ENCODE data around the gene KLK14. TPM values are rescaled to one million over a fixed set of nuclear protein-coding genes. Genes with fewer than 3 reads are reported as not detected.
A peak's percentile ranks its signal among the peaks of the same experiment; 100 is the strongest.

The KLK14 gene
- total and polyA plus RNA-seq, 2 experiments from 2014 or later: not detected

DNA sequence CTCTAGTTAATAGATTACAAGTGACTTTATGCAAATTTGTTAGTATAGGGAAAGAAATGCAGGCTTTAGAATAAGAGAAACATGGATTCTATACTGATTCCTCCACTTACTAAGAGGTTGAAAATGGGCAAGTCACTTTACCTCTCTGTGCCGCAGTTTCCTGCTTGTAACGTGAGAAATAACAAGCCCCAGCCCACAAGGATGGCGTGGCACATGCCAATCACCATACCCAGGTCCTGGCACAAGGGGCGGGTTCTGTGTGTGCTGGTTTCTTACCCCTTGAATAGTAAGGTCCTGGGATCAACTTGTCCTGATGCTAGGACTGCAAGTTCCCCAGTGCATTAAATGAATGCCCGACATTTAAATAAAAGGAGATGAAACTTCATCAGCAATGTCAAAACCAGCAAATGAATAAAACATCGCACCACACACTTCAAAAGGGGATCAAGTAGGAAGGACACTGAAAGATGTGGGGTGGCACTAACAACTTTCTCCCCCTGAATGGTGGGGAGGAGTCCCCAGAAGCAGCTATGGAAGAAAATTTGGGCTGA lies 34.1 kb upstream of the KLK14 start:
- Histone ChIP-seq H3K9ac (no peak overlapping the region), H3F3A (ENCODE audit: insufficient read depth) (no peaks in the 10 kb centered on the region), H3K9me2 (ENCODE audit: insufficient read depth) (no peaks in the 10 kb centered on the region), H3K4me3 (no peak overlapping the region), H3K4me1 (ENCODE audit: insufficient read depth) (no peaks in the 10 kb centered on the region), H3K9me3 (ENCODE audit: low read depth) (no peaks in the 10 kb centered on the region), H4K20me1 (ENCODE audit: insufficient read depth) (no peaks in the 10 kb centered on the region), H3K79me2 (ENCODE audit: insufficient read depth) (no peaks in the 10 kb centered on the region), H3K27ac (no peak overlapping the region), H3K36me3 (ENCODE audit: low read depth) (no peaks in the 10 kb centered on the region), H3K27me3 (replicated peaks; ENCODE audit: insufficient read depth) (peaks cover 11% of the 10 kb centered on the region), H2AFZ (no peak overlapping the region), H3K4me2 (ENCODE audit: unreplicated experiment) (no peak overlapping the region)
- in situ Hi-C loops (cut with MboI): no loop called here
- DNase-seq: no peak
- TF ChIP-seq EZH2phosphoT487 (IDR thresholded peaks at IDR 0.05; ENCODE audit: insufficient read depth, low read depth): no peak
- TF ChIP-seq EZH2 (IDR thresholded peaks at IDR 0.05; ENCODE audit: insufficient read depth, poor library complexity, severe bottlenecking): no peak
- WGBS, 2 experiments (ENCODE audit: low coverage in 1 of 2, low lambda C conversion rate in 2 of 2, missing lambda C conversion rate in 2 of 2): 42 to 48% methylated on average over 6 of the region's 6 CpGs

DNA sequence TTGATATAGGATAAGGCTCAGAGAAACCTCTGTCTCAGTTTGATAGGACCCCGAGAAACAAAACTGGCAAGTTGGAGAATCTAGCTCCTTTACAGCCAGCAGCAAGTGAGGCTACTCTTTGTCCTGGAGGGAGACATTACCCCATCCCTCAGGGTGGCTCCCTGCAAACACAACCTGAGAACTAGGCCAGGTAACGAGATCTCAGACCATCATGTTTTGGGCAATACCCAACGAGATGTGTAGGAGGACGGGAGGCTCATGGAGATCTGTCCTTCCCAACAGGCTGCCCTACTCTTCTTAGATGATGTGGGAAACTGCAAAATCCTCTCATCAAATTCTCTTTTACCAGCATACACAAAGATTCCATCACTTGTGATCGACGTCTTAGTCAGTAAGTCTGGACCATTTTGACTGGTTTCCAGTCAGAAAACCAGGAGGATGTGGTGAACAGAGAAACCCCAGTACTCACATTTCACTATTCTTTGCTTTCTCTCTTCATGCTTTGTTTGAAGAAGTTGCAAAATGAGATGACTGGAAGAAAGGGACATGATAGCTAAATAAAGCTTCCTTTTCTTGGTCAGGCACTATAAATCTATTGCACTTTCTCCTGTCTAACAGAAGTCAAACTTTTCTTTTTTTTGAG lies 31.5 kb upstream of the KLK14 start:
- Histone ChIP-seq H3K4me2 (ENCODE audit: unreplicated experiment) (no peak overlapping the region), H3K4me1 (ENCODE audit: insufficient read depth) (no peaks in the 10 kb centered on the region), H3K27me3 (replicated peaks; ENCODE audit: insufficient read depth) (peaks cover 11% of the 10 kb centered on the region), H4K20me1 (ENCODE audit: insufficient read depth) (no peaks in the 10 kb centered on the region), H2AFZ (no peak overlapping the region), H3K36me3 (ENCODE audit: low read depth) (no peaks in the 10 kb centered on the region), H3K27ac (no peak overlapping the region), H3K9me2 (ENCODE audit: insufficient read depth) (no peaks in the 10 kb centered on the region), H3K9ac (no peak overlapping the region), H3F3A (ENCODE audit: insufficient read depth) (no peaks in the 10 kb centered on the region), H3K79me2 (ENCODE audit: insufficient read depth) (no peaks in the 10 kb centered on the region), H3K9me3 (ENCODE audit: low read depth) (no peaks in the 10 kb centered on the region), H3K4me3 (no peak overlapping the region)
- in situ Hi-C loops (cut with MboI): no loop called here
- 40 to 46% methylated on average over 6 of the region's 6 CpGs for WGBS, 2 experiments (ENCODE audit: low coverage in 1 of 2, low lambda C conversion rate in 2 of 2, missing lambda C conversion rate in 2 of 2)
- no peak for DNase-seq
- TF ChIP-seq EZH2phosphoT487 (IDR thresholded peaks at IDR 0.05; ENCODE audit: insufficient read depth, low read depth): no peak
- no peak for TF ChIP-seq EZH2 (IDR thresholded peaks at IDR 0.05; ENCODE audit: insufficient read depth, poor library complexity, severe bottlenecking)

DNA sequence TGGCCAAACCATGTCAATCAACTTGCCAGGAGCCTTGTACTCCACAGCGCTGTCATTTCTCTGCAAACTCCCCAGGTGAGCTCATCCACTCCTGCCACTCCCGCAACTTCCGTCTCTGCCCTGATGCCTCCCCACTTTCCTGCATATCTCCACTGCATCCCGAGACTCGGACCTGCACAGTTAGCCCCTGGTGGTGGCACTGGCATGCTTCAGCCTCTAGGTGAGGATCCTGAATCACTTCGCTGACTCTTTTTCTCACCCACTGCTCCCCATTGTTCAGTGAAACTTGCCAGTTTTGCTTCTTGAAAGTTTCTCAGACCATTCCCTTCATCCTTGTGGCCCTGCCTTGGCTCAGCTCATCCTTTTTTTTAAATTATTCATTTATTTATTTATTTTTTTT lies 28.9 kb upstream of the KLK14 start:
- TF ChIP-seq EZH2phosphoT487 (IDR thresholded peaks at IDR 0.05; ENCODE audit: insufficient read depth, low read depth): no peak
- no peak for TF ChIP-seq EZH2 (IDR thresholded peaks at IDR 0.05; ENCODE audit: insufficient read depth, poor library complexity, severe bottlenecking)
- no peaks in the 10 kb centered on the region for H3K9me2 ChIP-seq (ENCODE audit: insufficient read depth)
- H3K36me3 ChIP-seq (ENCODE audit: low read depth): no peaks in the 10 kb centered on the region
- H4K20me1 ChIP-seq (ENCODE audit: insufficient read depth): no peaks in the 10 kb centered on the region
- no peak overlapping the region for H3K4me2 ChIP-seq (ENCODE audit: unreplicated experiment)
- peaks cover 5% of the 10 kb centered on the region for H3K27me3 ChIP-seq (replicated peaks; ENCODE audit: insufficient read depth)
- H3K4me3 ChIP-seq: no peak overlapping the region
- peaks cover 14% of the 10 kb centered on the region for H3K79me2 ChIP-seq (ENCODE audit: insufficient read depth)
- in situ Hi-C loops (cut with MboI): no loop called here
- no peaks in the 10 kb centered on the region for H3K4me1 ChIP-seq (ENCODE audit: insufficient read depth)
- WGBS, 2 experiments (ENCODE audit: low coverage in 1 of 2, low lambda C conversion rate in 2 of 2, missing lambda C conversion rate in 2 of 2): 44 to 45% methylated on average over 6 of the region's 6 CpGs
- no peak overlapping the region for H2AFZ ChIP-seq
- no peak overlapping the region for H3K9ac ChIP-seq
- H3K27ac ChIP-seq: no peak overlapping the region
- no peaks in the 10 kb centered on the region for H3F3A ChIP-seq (ENCODE audit: insufficient read depth)
- peak; percentile 28 for DNase-seq
- H3K9me3 ChIP-seq (ENCODE audit: low read depth): no peaks in the 10 kb centered on the region

DNA sequence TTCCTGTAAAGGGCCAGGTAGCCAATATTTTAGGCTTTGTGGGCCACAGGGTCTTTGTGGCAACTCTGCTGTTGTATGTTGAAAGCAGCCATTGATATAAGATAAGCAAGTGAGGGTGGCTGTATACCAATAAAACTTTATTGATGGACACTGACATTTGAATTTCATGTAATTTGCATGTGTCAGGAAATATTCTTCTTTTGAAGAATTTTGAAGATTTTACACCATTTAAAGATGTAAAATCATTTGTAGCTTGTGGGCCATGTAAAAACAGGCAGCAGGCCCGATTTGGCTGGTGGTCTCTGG lies 27.9 kb upstream of the KLK14 start:
- in situ Hi-C loops (cut with MboI): no loop called here
- no peak overlapping the region for H3K27ac ChIP-seq
- TF ChIP-seq EZH2 (IDR thresholded peaks at IDR 0.05; ENCODE audit: insufficient read depth, poor library complexity, severe bottlenecking) (no peak), EZH2phosphoT487 (IDR thresholded peaks at IDR 0.05; ENCODE audit: insufficient read depth, low read depth) (no peak)
- no peaks in the 10 kb centered on the region for H3F3A ChIP-seq (ENCODE audit: insufficient read depth)
- H3K27me3 ChIP-seq (replicated peaks; ENCODE audit: insufficient read depth): peaks cover 2% of the 10 kb centered on the region; the same call in 1 of the 2 replicates
- H3K4me2 ChIP-seq (ENCODE audit: unreplicated experiment): no peak overlapping the region
- H3K4me1 ChIP-seq (ENCODE audit: insufficient read depth): no peaks in the 10 kb centered on the region
- H3K79me2 ChIP-seq (ENCODE audit: insufficient read depth): peaks cover 24% of the 10 kb centered on the region
- no peaks in the 10 kb centered on the region for H4K20me1 ChIP-seq (ENCODE audit: insufficient read depth)
- H3K36me3 ChIP-seq (ENCODE audit: low read depth): no peaks in the 10 kb centered on the region
- H3K9me3 ChIP-seq (ENCODE audit: low read depth): no peaks in the 10 kb centered on the region
- no peaks in the 10 kb centered on the region for H3K9me2 ChIP-seq (ENCODE audit: insufficient read depth)
- no peak overlapping the region for H3K4me3 ChIP-seq
- DNase-seq: no peak
- 0 to 7% methylated on average over 1 of the region's 1 CpG for WGBS, 2 experiments (ENCODE audit: low coverage in 1 of 2, low lambda C conversion rate in 2 of 2, missing lambda C conversion rate in 2 of 2)
- H2AFZ ChIP-seq: no peak overlapping the region
- H3K9ac ChIP-seq: no peak overlapping the region
